ENCODE results near the gene CNOT6. TPM values are rescaled to one million over a fixed set of nuclear protein-coding genes. Genes with fewer than 3 reads are reported as not detected.
A peak's percentile ranks its signal among the peaks of the same experiment; 100 is the strongest.
"Not testable (repeated sequence)": the region's sequence is repeated elsewhere in the genome, so short reads cannot be mapped to it uniquely, and the experiment has no call there.

Gene CNOT6
- total RNA-seq, 3 donors from 2014 or later: 29.5 to 33.0 (median 30.4) TPM

- DNase-seq (no peak), ATAC-seq (no peak)
- H3K9me3 Mint-ChIP-seq: no peaks in the 10 kb centered on the region
- H3K27me3 Mint-ChIP-seq (ENCODE audit: low read depth): peaks cover 11% of the 10 kb centered on the region
- H3K4me3 Mint-ChIP-seq: no peak overlapping the region
- H3K36me3 Mint-ChIP-seq (ENCODE audit: insufficient read depth): no peaks in the 10 kb centered on the region
- no peaks in the 10 kb centered on the region for H3K4me1 Mint-ChIP-seq (ENCODE audit: low read depth)
Observed at GRCh38 chr5:180467028-180467975, 26.9 kb upstream of the CNOT6 start.

- DNase-seq (no peak), ATAC-seq (no peak)
- no peaks in the 10 kb centered on the region for H3K4me1 Mint-ChIP-seq (ENCODE audit: low read depth)
- no peak overlapping the region for H3K4me3 Mint-ChIP-seq
- H3K9me3 Mint-ChIP-seq: no peaks in the 10 kb centered on the region
- no peaks in the 10 kb centered on the region for H3K36me3 Mint-ChIP-seq (ENCODE audit: insufficient read depth)
- peaks cover 11% of the 10 kb centered on the region for H3K27me3 Mint-ChIP-seq (ENCODE audit: low read depth)
Observed at GRCh38 chr5:180467989-180468731, 26.0 kb upstream of the CNOT6 start.

- H3K4me1 Mint-ChIP-seq (ENCODE audit: low read depth): no peaks in the 10 kb centered on the region
- DNase-seq (no peak), ATAC-seq (no peak)
- no peak overlapping the region for H3K4me3 Mint-ChIP-seq
- H3K27me3 Mint-ChIP-seq (ENCODE audit: low read depth): peaks cover 11% of the 10 kb centered on the region
- no peaks in the 10 kb centered on the region for H3K9me3 Mint-ChIP-seq
- no peaks in the 10 kb centered on the region for H3K36me3 Mint-ChIP-seq (ENCODE audit: insufficient read depth)
Observed at GRCh38 chr5:180468732-180469585, 25.2 kb upstream of the CNOT6 start.

- no peaks in the 10 kb centered on the region for H3K9me3 Mint-ChIP-seq
- H3K4me1 Mint-ChIP-seq (ENCODE audit: low read depth): no peaks in the 10 kb centered on the region
- ATAC-seq (no peak), DNase-seq (no peak)
- no peak overlapping the region for H3K4me3 Mint-ChIP-seq
- H3K27me3 Mint-ChIP-seq (ENCODE audit: low read depth): peaks cover 11% of the 10 kb centered on the region
- H3K36me3 Mint-ChIP-seq (ENCODE audit: insufficient read depth): no peaks in the 10 kb centered on the region
Observed at GRCh38 chr5:180469586-180469865, 24.7 kb upstream of the CNOT6 start.

GRCh38 chr5:180469866-180470265, 24.3 kb upstream of the CNOT6 start:
- Mint-ChIP-seq H3K4me1 (ENCODE audit: low read depth) (no peaks in the 10 kb centered on the region), H3K4me3 (no peak overlapping the region), H3K27me3 (ENCODE audit: low read depth) (peaks cover 11% of the 10 kb centered on the region), H3K9me3 (no peaks in the 10 kb centered on the region), H3K36me3 (ENCODE audit: insufficient read depth) (no peaks in the 10 kb centered on the region)
- ATAC-seq (no peak), DNase-seq (no peak)

- H3K36me3 Mint-ChIP-seq (ENCODE audit: insufficient read depth): no peaks in the 10 kb centered on the region
- no peaks in the 10 kb centered on the region for H3K4me1 Mint-ChIP-seq (ENCODE audit: low read depth)
- DNase-seq (no peak), ATAC-seq (no peak)
- peaks cover 11% of the 10 kb centered on the region for H3K27me3 Mint-ChIP-seq (ENCODE audit: low read depth)
- no peaks in the 10 kb centered on the region for H3K9me3 Mint-ChIP-seq
- no peak overlapping the region for H3K4me3 Mint-ChIP-seq
Observed at GRCh38 chr5:180470361-180470760, 23.8 kb upstream of the CNOT6 start.

GRCh38 chr5:180470966-180471582, 23.1 kb upstream of the CNOT6 start:
- no peak overlapping the region for H3K4me3 Mint-ChIP-seq
- peaks cover 11% of the 10 kb centered on the region for H3K27me3 Mint-ChIP-seq (ENCODE audit: low read depth)
- DNase-seq (peak; percentile 51), ATAC-seq (peak; percentile 75 to 82)
- H3K9me3 Mint-ChIP-seq: no peaks in the 10 kb centered on the region
- no peaks in the 10 kb centered on the region for H3K36me3 Mint-ChIP-seq (ENCODE audit: insufficient read depth)
- no peaks in the 10 kb centered on the region for H3K4me1 Mint-ChIP-seq (ENCODE audit: low read depth)

GRCh38 chr5:180471866-180472265, 22.3 kb upstream of the CNOT6 start:
- ATAC-seq: no peak
- H3K27me3 Mint-ChIP-seq (ENCODE audit: low read depth): peaks cover 11% of the 10 kb centered on the region
- H3K4me1 Mint-ChIP-seq (ENCODE audit: low read depth): no peaks in the 10 kb centered on the region
- DNase-seq: no peak
- H3K4me3 Mint-ChIP-seq: no peak overlapping the region
- no peaks in the 10 kb centered on the region for H3K36me3 Mint-ChIP-seq (ENCODE audit: insufficient read depth)
- no peaks in the 10 kb centered on the region for H3K9me3 Mint-ChIP-seq

- peaks cover 11% of the 10 kb centered on the region for H3K27me3 Mint-ChIP-seq (ENCODE audit: low read depth)
- H3K9me3 Mint-ChIP-seq: no peaks in the 10 kb centered on the region
- no peak for ATAC-seq
Observed at GRCh38 chr5:180472269-180472668, 21.9 kb upstream of the CNOT6 start.

GRCh38 chr5:180473386-180473785, 20.8 kb upstream of the CNOT6 start:
- DNase-seq; ATAC-seq; H3K9me3 Mint-ChIP-seq; H3K4me3 Mint-ChIP-seq; H3K4me1 Mint-ChIP-seq (ENCODE audit: low read depth); H3K36me3 Mint-ChIP-seq (ENCODE audit: insufficient read depth): not testable (repeated sequence)
- peaks cover 11% of the 10 kb centered on the region for H3K27me3 Mint-ChIP-seq (ENCODE audit: low read depth)

More at GRCh38 chr5:180472269-180472668, 21.9 kb upstream of the CNOT6 start:
- no peaks in the 10 kb centered on the region for H3K4me1 Mint-ChIP-seq (ENCODE audit: low read depth)
- no peak overlapping the region for H3K4me3 Mint-ChIP-seq
- DNase-seq: no peak
- no peaks in the 10 kb centered on the region for H3K36me3 Mint-ChIP-seq (ENCODE audit: insufficient read depth)

- H3K4me3 Mint-ChIP-seq: no peak overlapping the region
- no peak for DNase-seq
- no peak for ATAC-seq
- peaks cover 11% of the 10 kb centered on the region for H3K27me3 Mint-ChIP-seq (ENCODE audit: low read depth)
- H3K4me1 Mint-ChIP-seq (ENCODE audit: low read depth): no peaks in the 10 kb centered on the region
- no peaks in the 10 kb centered on the region for H3K9me3 Mint-ChIP-seq
- H3K36me3 Mint-ChIP-seq (ENCODE audit: insufficient read depth): no peaks in the 10 kb centered on the region
Observed at GRCh38 chr5:180474569-180474968, 19.6 kb upstream of the CNOT6 start.

GRCh38 chr5:180475969-180476524, 18.1 kb upstream of the CNOT6 start:
- not testable (repeated sequence) for H3K36me3 Mint-ChIP-seq (ENCODE audit: insufficient read depth); H3K4me1 Mint-ChIP-seq (ENCODE audit: low read depth); ATAC-seq

GRCh38 chr5:180484813-180485212, 9.4 kb upstream of the CNOT6 start:
- Mint-ChIP-seq H3K27me3 (ENCODE audit: low read depth) (no peaks in the 10 kb centered on the region), H3K9me3 (no peaks in the 10 kb centered on the region), H3K4me3 (no peak overlapping the region), H3K4me1 (ENCODE audit: low read depth) (no peaks in the 10 kb centered on the region), H3K36me3 (ENCODE audit: insufficient read depth) (no peaks in the 10 kb centered on the region)
- DNase-seq: no peak
- no peak for ATAC-seq

More at GRCh38 chr5:180475969-180476524, 18.1 kb upstream of the CNOT6 start:
- not testable (repeated sequence) for H3K9me3 Mint-ChIP-seq; H3K4me3 Mint-ChIP-seq; DNase-seq; H3K27me3 Mint-ChIP-seq (ENCODE audit: low read depth)
